ENCODE data around the gene OSBPL7.

DNA sequence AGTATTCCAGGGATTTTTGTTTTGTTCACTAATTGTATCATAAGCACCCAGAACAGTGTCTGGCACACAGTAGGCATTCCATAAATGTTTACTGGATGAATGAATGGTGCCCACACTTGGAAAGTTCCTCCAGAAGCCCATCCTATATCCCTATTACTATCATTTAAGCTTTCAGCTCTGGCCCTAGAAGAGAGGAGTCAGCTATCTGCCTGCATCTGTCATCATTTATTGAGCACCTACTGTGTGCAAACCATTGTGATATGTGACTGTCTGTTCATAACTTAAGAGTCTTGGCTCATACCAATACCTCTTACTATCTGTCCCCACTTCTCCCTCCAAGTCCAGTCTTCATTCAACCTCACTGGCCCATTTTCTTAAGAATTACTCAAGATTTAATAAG, 49.5 kb upstream of the OSBPL7 start:
- TF ChIP-seq, protein P1, sequence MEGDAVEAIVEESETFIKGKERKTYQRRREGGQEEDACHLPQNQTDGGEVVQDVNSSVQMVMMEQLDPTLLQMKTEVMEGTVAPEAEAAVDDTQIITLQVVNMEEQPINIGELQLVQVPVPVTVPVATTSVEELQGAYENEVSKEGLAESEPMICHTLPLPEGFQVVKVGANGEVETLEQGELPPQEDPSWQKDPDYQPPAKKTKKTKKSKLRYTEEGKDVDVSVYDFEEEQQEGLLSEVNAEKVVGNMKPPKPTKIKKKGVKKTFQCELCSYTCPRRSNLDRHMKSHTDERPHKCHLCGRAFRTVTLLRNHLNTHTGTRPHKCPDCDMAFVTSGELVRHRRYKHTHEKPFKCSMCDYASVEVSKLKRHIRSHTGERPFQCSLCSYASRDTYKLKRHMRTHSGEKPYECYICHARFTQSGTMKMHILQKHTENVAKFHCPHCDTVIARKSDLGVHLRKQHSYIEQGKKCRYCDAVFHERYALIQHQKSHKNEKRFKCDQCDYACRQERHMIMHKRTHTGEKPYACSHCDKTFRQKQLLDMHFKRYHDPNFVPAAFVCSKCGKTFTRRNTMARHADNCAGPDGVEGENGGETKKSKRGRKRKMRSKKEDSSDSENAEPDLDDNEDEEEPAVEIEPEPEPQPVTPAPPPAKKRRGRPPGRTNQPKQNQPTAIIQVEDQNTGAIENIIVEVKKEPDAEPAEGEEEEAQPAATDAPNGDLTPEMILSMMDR (IDR thresholded peaks at IDR 0.05), result no peak
- TF ChIP-seq POLR2A (IDR thresholded peaks at IDR 0.05), result no peak
- TF ChIP-seq POLR2AphosphoS5 (IDR thresholded peaks at IDR 0.05), result no peak
